CD4-positive, alpha-beta memory T cell (primary cell): Measurements from ENCODE around the gene CHTF18. TPM values are rescaled to one million over a fixed set of nuclear protein-coding genes. Genes with fewer than 3 reads are reported as not detected.

Experiments
- CTCF ChIA-PET: fragments of 350-600 bp; sonication (Branson Sonifier 250); formaldehyde crosslinking; loops from one replicate; lab custom pipeline; 2021; ENCODE audit warnings: inconsistent platforms; ENCODE audit not compliant: partially characterized antibody; lab: Charles Lee
- POLR2A ChIA-PET: fragments of 350-600 bp; sonication (Branson Sonifier 250); formaldehyde crosslinking; loops from one replicate; lab custom pipeline; 2021; ENCODE audit not compliant: partially characterized antibody; lab: Charles Lee
- DNase-seq, 5 donors: peaks; one replicate each; pipeline versions ENCODE4 v3.0.0 to v3.0.0-alpha.2; 2020 to 2022; ENCODE audit warnings: mixed read lengths in 1 of 5
- H3K27ac ChIP-seq: one replicate; pipeline ENCODE4 v1.7.0; 2013; ENCODE audit warnings: low read depth, low read length
- H3K27me3 ChIP-seq: 2 replicates; pipeline ENCODE4 v1.7.0; 2013; ENCODE audit warnings: mild to moderate bottlenecking, low read length, moderate library complexity; ENCODE audit not compliant: insufficient read depth
- H3K36me3 ChIP-seq: 2 replicates; pipeline ENCODE4 v1.7.0; 2013; ENCODE audit warnings: mild to moderate bottlenecking, low read length, moderate library complexity; ENCODE audit not compliant: insufficient read depth
- H3K4me1 ChIP-seq: 2 replicates; pipeline ENCODE4 v1.7.0; 2013; ENCODE audit warnings: mild to moderate bottlenecking, low read length, moderate library complexity; ENCODE audit not compliant: insufficient read depth
- H3K4me3 ChIP-seq, 2 donors: one replicate each; pipeline ENCODE4 v1.7.0; 2013; ENCODE audit warnings: low read length in 2 of 2, mild to moderate bottlenecking in 1 of 2
- H3K9me3 ChIP-seq, 2 donors: one replicate each; pipeline ENCODE4 v1.7.0; 2013; ENCODE audit warnings: low read length in 2 of 2, control low read depth in 1 of 2; ENCODE audit not compliant: control insufficient read depth in 1 of 2
- H3K27ac Mint-ChIP-seq, 7 donors: one replicate each; pipeline ENCODE4 v1.8.0; 2020 to 2021; ENCODE audit warnings: mixed read lengths in 7 of 7, mild to moderate bottlenecking in 6 of 7, inconsistent platforms in 3 of 7, moderate library complexity in 3 of 7
- H3K27me3 Mint-ChIP-seq, 2 donors: one replicate each; pipeline ENCODE4 v1.8.0; 2020 to 2021; ENCODE audit warnings: mixed read lengths in 2 of 2
- H3K36me3 Mint-ChIP-seq, 2 donors: one replicate each; pipeline ENCODE4 v1.8.0; 2020 to 2021; ENCODE audit warnings: mixed read lengths in 2 of 2, inconsistent platforms in 1 of 2, mild to moderate bottlenecking in 1 of 2
- H3K4me1 Mint-ChIP-seq, 4 donors: one replicate each; pipeline ENCODE4 v1.8.0; 2020 to 2021; ENCODE audit warnings: mixed read lengths in 4 of 4, mild to moderate bottlenecking in 1 of 4
- H3K4me3 Mint-ChIP-seq, 8 donors: one replicate each; pipeline ENCODE4 v1.8.0; 2020 to 2021; ENCODE audit warnings: mixed read lengths in 8 of 8, mild to moderate bottlenecking in 7 of 8, moderate library complexity in 6 of 8, inconsistent platforms in 3 of 8
- H3K9me3 Mint-ChIP-seq, 8 donors: one replicate each; pipeline ENCODE4 v1.8.0; 2020 to 2021; ENCODE audit warnings: mixed read lengths in 8 of 8, mild to moderate bottlenecking in 5 of 8, inconsistent platforms in 3 of 8, moderate library complexity in 1 of 8
- intact Hi-C: fragments of 100-400 bp; cut with micrococcal nuclease; formaldehyde crosslinking; loops from one replicate; pipeline ENCODE4 v1.15.1; 2023
- polyA plus RNA-seq, 2 donors: library from polyadenylated mRNA; unstranded; fragments of 300-500 nt; fragmentation: Illumina TruSeq; gene quantifications; one replicate each; pipeline ENCODE4 v1.2.3, GENCODE V29; 2021
- total RNA-seq, 2 experiments: library from RNA; stranded (reverse); gene quantifications; one replicate each; pipeline ENCODE4 v1.2.3, GENCODE V29; 2021

The CHTF18 gene
- total and polyA plus RNA-seq, 4 experiments from 2014 or later, result 3.0 to 46.9 (median 24.0) TPM

GRCh38 chr16:794091-794822 lies 5.8 kb downstream of the CHTF18 start:
- Mint-ChIP-seq H3K27ac (no peak overlapping the region), H3K4me1 (peaks cover 0 to 5% (median 2%) of the 10 kb centered on the region in 4 donors), H3K4me3 (no peak overlapping the region), H3K36me3 (peaks cover 4 to 7% of the 10 kb centered on the region in 2 donors), H3K27me3 (peaks cover 0 to 2% of the 10 kb centered on the region in 2 donors), H3K9me3 (no peaks in the 10 kb centered on the region)
- POLR2A ChIA-PET, result no interaction called here
- Histone ChIP-seq H3K4me1 (peaks cover 1% of the 10 kb centered on the region), H3K27ac (no peak overlapping the region), H3K9me3 (no peaks in the 10 kb centered on the region), H3K27me3 (no peaks in the 10 kb centered on the region), H3K4me3 (no peak overlapping the region), H3K36me3 (no peaks in the 10 kb centered on the region)
- CTCF ChIA-PET, result no interaction called here
- intact Hi-C loops, result no loop called here
- no peak for DNase-seq

- no peak for DNase-seq
- intact Hi-C loops, result no loop called here
- peaks cover 0 to 5% (median 2%) of the 10 kb centered on the region in 4 donors for H3K4me1 Mint-ChIP-seq
- no peaks in the 10 kb centered on the region for H3K36me3 ChIP-seq
- H3K4me3 ChIP-seq, result no peak overlapping the region
- H3K4me3 Mint-ChIP-seq, result no peak overlapping the region
- H3K9me3 ChIP-seq, result no peaks in the 10 kb centered on the region
- ChIA-PET POLR2A (no interaction called here), CTCF (no interaction called here)
- peaks cover 4 to 7% of the 10 kb centered on the region in 2 donors for H3K36me3 Mint-ChIP-seq
- no peak overlapping the region for H3K27ac ChIP-seq
- H3K9me3 Mint-ChIP-seq, result no peaks in the 10 kb centered on the region
- peaks cover 0 to 3% of the 10 kb centered on the region in 2 donors for H3K27me3 Mint-ChIP-seq
- no peak overlapping the region for H3K27ac Mint-ChIP-seq
- no peaks in the 10 kb centered on the region for H3K27me3 ChIP-seq
- H3K4me1 ChIP-seq, result no peaks in the 10 kb centered on the region
These were observed 6.5 kb downstream of the CHTF18 start for GRCh38 chr16:794853-795466.

- H3K27me3 Mint-ChIP-seq, result peaks cover 0 to 3% of the 10 kb centered on the region in 2 donors
- no peaks in the 10 kb centered on the region for H3K9me3 ChIP-seq
- no peaks in the 10 kb centered on the region for H3K9me3 Mint-ChIP-seq
- no peak overlapping the region for H3K27ac Mint-ChIP-seq
- intact Hi-C loops, result no loop called here
- no peak overlapping the region for H3K27ac ChIP-seq
- H3K36me3 ChIP-seq, result no peaks in the 10 kb centered on the region
- ChIA-PET CTCF (no interaction called here), POLR2A (no interaction called here)
- no peaks in the 10 kb centered on the region for H3K4me1 ChIP-seq
- no peaks in the 10 kb centered on the region for H3K27me3 ChIP-seq
- H3K4me1 Mint-ChIP-seq, result peaks cover 0 to 5% (median 2%) of the 10 kb centered on the region in 4 donors
- peaks cover 4 to 7% of the 10 kb centered on the region in 2 donors for H3K36me3 Mint-ChIP-seq
- H3K4me3 Mint-ChIP-seq, result no peak overlapping the region
- no peak overlapping the region for H3K4me3 ChIP-seq
- DNase-seq, result no peak
These were observed 7.3 kb downstream of the CHTF18 start for GRCh38 chr16:795580-796229.

GRCh38 chr16:796296-797119 lies 8.1 kb downstream of the CHTF18 start:
- Mint-ChIP-seq H3K36me3 (peaks cover 2 to 4% of the 10 kb centered on the region in 2 donors), H3K27ac (no peak overlapping the region), H3K9me3 (no peaks in the 10 kb centered on the region), H3K4me1 (peaks cover 0 to 2% (median 1%) of the 10 kb centered on the region in 4 donors), H3K4me3 (no peak overlapping the region), H3K27me3 (peaks cover 0 to 3% of the 10 kb centered on the region in 2 donors)
- POLR2A ChIA-PET, result no interaction called here
- H3K27ac ChIP-seq, result no peak overlapping the region
- DNase-seq, result no peak
- no peaks in the 10 kb centered on the region for H3K4me1 ChIP-seq
- no peaks in the 10 kb centered on the region for H3K9me3 ChIP-seq
- H3K27me3 ChIP-seq, result peaks cover 4% of the 10 kb centered on the region
- intact Hi-C loops, result no loop called here
- CTCF ChIA-PET, result no interaction called here
- H3K4me3 ChIP-seq, result no peak overlapping the region
- H3K36me3 ChIP-seq, result no peaks in the 10 kb centered on the region

- H3K36me3 Mint-ChIP-seq, result no peaks in the 10 kb centered on the region
- no peak overlapping the region for H3K4me3 Mint-ChIP-seq
- H3K4me1 Mint-ChIP-seq, result no peaks in the 10 kb centered on the region
- Histone ChIP-seq H3K36me3 (no peaks in the 10 kb centered on the region), H3K4me1 (no peaks in the 10 kb centered on the region), H3K27ac (no peak overlapping the region), H3K27me3 (peaks cover 4% of the 10 kb centered on the region), H3K4me3 (no peak overlapping the region), H3K9me3 (no peaks in the 10 kb centered on the region)
- H3K27ac Mint-ChIP-seq, result no peak overlapping the region
- no peak for DNase-seq
- POLR2A ChIA-PET, result no interaction called here
- H3K27me3 Mint-ChIP-seq, result peaks cover 0 to 5% of the 10 kb centered on the region in 2 donors
- intact Hi-C loops, result no loop called here
- CTCF ChIA-PET, result no interaction called here
- H3K9me3 Mint-ChIP-seq, result no peaks in the 10 kb centered on the region
These were observed 8.7 kb downstream of the CHTF18 start for GRCh38 chr16:797120-797420.

- Mint-ChIP-seq H3K4me1 (no peaks in the 10 kb centered on the region), H3K4me3 (no peak overlapping the region), H3K9me3 (no peaks in the 10 kb centered on the region), H3K27ac (peak overlapping the region in 1 of 7 donors; percentile 53), H3K27me3 (peaks cover 0 to 6% of the 10 kb centered on the region in 2 donors), H3K36me3 (no peaks in the 10 kb centered on the region)
- H3K36me3 ChIP-seq, result no peaks in the 10 kb centered on the region
- no peaks in the 10 kb centered on the region for H3K9me3 ChIP-seq
- ChIA-PET POLR2A (no interaction called here), CTCF (interaction anchor here (0.6 kb wide), 1 partner anchor 571 kb away, joined by 3 read pairs; no protein-coding TSS in a partner anchor)
- H3K4me1 ChIP-seq, result no peaks in the 10 kb centered on the region
- no peak overlapping the region for H3K27ac ChIP-seq
- H3K27me3 ChIP-seq, result peaks cover 4% of the 10 kb centered on the region
- DNase-seq, result no peak
- H3K4me3 ChIP-seq, result no peak overlapping the region
- intact Hi-C loops, result no loop called here
These were observed 9.3 kb downstream of the CHTF18 start for GRCh38 chr16:797686-798085.

- DNase-seq, result no peak
- Histone ChIP-seq H3K4me3 (no peak overlapping the region), H3K27ac (no peak overlapping the region), H3K36me3 (no peaks in the 10 kb centered on the region), H3K9me3 (no peaks in the 10 kb centered on the region), H3K4me1 (no peaks in the 10 kb centered on the region), H3K27me3 (peaks cover 4% of the 10 kb centered on the region)
- no peaks in the 10 kb centered on the region for H3K36me3 Mint-ChIP-seq
- H3K9me3 Mint-ChIP-seq, result no peaks in the 10 kb centered on the region
- H3K27me3 Mint-ChIP-seq, result peaks cover 0 to 6% of the 10 kb centered on the region in 2 donors
- ChIA-PET CTCF (no interaction called here), POLR2A (no interaction called here)
- no peaks in the 10 kb centered on the region for H3K4me1 Mint-ChIP-seq
- intact Hi-C loops, result no loop called here
- no peak overlapping the region for H3K27ac Mint-ChIP-seq
- H3K4me3 Mint-ChIP-seq, result no peak overlapping the region
These were observed 10.2 kb downstream of the CHTF18 start for GRCh38 chr16:798666-799065.
